Parathyroid adenoma (tissue), 2 donors: ENCODE results near the gene SDCBP2.

Experiments used
- H2AFZ ChIP-seq: fragments of 300-600 bp; sonication (generic); one replicate; pipeline ENCODE4 v1.7.0; 2017; ENCODE audit warnings: antibody characterized with exemption, mild to moderate bottlenecking
- H3K27ac ChIP-seq: fragments of 300-600 bp; sonication (generic); one replicate; pipeline ENCODE4 v1.7.0; 2017
- H3K27me3 ChIP-seq: fragments of 300-600 bp; sonication (generic); one replicate; pipeline ENCODE4 v1.7.0; 2017; ENCODE audit warnings: low read length; ENCODE audit not compliant: control insufficient read depth, insufficient read depth
- H3K36me3 ChIP-seq: fragments of 300-600 bp; sonication (generic); one replicate; pipeline ENCODE4 v1.7.0; 2017; ENCODE audit warnings: low read length; ENCODE audit not compliant: control insufficient read depth, insufficient read depth
- H3K4me1 ChIP-seq: fragments of 300-600 bp; sonication (generic); one replicate; pipeline ENCODE4 v1.7.0; 2017; ENCODE audit warnings: control low read depth
- H3K4me2 ChIP-seq: fragments of 300-600 bp; sonication (generic); one replicate; pipeline ENCODE4 v1.7.0; 2017; ENCODE audit warnings: low read length
- H3K4me3 ChIP-seq: fragments of 300-600 bp; sonication (generic); one replicate; pipeline ENCODE4 v1.7.0; 2017; ENCODE audit warnings: low read depth, low read length
- H3K79me2 ChIP-seq: fragments of 300-600 bp; sonication (generic); one replicate; pipeline ENCODE4 v1.7.0; 2017; ENCODE audit warnings: control low read depth
- H3K9ac ChIP-seq: fragments of 300-600 bp; sonication (generic); one replicate; pipeline ENCODE4 v1.7.0; 2017; ENCODE audit warnings: mild to moderate bottlenecking
- H3K9me3 ChIP-seq: fragments of 300-600 bp; sonication (generic); one replicate; pipeline ENCODE4 v1.7.0; 2017; ENCODE audit warnings: low read length; ENCODE audit not compliant: control insufficient read depth
- TF ChIP-seq, protein P1 (sequence below): fragments of 300-600 bp; sonication (generic); IDR thresholded peaks from one replicate; pipeline ENCODE4 v1.7.0; 2017; ENCODE audit warnings: antibody characterized with exemption, mild to moderate bottlenecking
- donor health status: primary hyperparathyroidism.

The SDCBP2 gene

DNA sequence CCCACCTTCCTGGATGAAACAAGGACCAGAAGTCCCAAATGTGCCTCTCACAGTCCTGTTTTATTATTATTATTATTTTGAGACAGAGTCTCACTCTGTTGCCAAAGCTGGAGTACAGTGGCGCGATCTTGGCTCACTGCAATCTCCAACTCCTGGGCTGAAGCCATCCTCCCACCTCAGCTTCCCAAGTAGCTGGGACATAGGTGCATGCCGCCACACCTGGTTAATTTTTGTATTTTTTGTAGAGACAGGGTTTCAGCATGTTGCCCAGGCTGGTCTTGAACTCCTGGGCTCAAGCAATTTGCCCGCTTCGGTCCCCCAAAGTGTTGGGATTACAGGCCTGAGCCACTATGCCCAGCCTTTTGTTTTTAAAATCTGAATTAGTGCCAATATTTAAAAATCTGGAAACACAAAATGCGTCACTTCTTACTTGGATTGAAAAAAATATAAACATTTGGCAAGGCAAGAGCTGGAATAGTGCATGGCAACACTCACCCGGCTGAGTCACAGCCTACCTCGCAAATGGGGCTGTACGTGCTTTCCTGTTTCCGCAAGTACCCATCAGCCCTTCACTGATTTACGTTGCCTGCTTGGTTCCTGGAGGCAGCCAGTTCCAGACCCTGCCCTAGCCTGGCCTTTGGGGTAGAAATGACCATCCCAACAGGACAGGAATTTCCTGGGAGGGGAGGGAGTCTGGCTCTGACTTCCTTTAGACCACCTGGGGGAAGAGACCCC is 6.3 kb downstream of the SDCBP2 start:
- no peak overlapping the region for H3K9ac ChIP-seq
- H2AFZ ChIP-seq = no peak overlapping the region
- no peak overlapping the region for H3K4me3 ChIP-seq
- TF ChIP-seq, protein P1, sequence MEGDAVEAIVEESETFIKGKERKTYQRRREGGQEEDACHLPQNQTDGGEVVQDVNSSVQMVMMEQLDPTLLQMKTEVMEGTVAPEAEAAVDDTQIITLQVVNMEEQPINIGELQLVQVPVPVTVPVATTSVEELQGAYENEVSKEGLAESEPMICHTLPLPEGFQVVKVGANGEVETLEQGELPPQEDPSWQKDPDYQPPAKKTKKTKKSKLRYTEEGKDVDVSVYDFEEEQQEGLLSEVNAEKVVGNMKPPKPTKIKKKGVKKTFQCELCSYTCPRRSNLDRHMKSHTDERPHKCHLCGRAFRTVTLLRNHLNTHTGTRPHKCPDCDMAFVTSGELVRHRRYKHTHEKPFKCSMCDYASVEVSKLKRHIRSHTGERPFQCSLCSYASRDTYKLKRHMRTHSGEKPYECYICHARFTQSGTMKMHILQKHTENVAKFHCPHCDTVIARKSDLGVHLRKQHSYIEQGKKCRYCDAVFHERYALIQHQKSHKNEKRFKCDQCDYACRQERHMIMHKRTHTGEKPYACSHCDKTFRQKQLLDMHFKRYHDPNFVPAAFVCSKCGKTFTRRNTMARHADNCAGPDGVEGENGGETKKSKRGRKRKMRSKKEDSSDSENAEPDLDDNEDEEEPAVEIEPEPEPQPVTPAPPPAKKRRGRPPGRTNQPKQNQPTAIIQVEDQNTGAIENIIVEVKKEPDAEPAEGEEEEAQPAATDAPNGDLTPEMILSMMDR = no peak
- no peak overlapping the region for H3K4me2 ChIP-seq
- peaks cover 12% of the 10 kb centered on the region for H3K4me1 ChIP-seq
- H3K27ac ChIP-seq = peak overlapping the region; percentile 63
- peaks cover 6% of the 10 kb centered on the region for H3K79me2 ChIP-seq
- H3K36me3 ChIP-seq = no peaks in the 10 kb centered on the region
- H3K27me3 ChIP-seq = no peaks in the 10 kb centered on the region
- H3K9me3 ChIP-seq = no peaks in the 10 kb centered on the region

DNA sequence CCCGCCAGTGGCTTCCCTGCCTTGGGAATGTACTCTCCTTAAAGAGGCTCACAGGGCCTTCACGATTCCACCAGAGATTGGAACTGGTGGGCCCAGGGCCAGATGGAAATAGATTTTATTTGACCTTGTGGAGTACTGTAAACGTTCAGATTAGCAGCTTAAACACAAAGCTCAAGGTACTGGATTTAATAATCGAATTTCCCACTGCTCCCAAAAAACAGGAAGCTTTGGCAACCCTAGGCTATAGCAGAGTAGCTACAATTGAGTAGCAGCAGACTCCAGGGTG is 7.3 kb downstream of the SDCBP2 start:
- H3K79me2 ChIP-seq = peaks cover 3% of the 10 kb centered on the region
- peak overlapping the region; percentile 63 for H3K27ac ChIP-seq
- H3K4me1 ChIP-seq = peaks cover 8% of the 10 kb centered on the region

DNA sequence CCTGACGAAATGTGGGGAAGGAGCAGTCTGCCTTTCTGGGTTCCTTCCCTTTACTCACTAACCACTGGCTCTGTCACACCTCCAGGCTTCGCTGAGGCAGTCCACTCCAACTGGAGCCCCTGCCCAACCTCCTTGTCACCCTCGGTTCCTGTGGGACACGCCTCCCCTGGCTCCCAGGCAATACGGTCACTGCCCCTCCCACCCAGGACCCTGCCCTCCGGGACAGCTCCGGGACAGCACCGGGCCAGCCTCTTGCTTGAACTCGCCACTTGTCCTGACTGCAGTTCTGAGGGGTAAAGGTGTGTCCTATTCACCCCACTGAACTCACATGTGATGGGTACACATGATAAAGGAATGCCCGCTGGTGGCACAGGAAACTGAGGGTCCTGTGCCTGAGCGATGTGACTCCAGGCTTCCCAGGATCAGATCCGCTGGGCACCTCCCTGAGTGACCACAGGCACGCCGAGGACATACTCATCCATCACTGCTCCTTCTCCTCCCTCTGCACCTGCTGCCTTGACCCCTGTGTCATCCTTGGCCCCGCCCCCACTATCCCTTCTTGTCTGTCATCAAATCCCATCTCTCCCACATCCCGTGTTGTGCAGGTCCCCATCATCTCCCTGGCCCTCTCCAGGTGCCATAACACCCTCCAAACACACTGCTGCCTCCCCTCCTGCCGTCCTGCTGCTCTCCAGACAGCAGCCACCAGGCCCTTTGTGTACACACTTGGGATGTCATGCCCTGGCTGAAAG is 7.9 kb downstream of the SDCBP2 start:
- no peaks in the 10 kb centered on the region for H3K27me3 ChIP-seq
- no peaks in the 10 kb centered on the region for H3K79me2 ChIP-seq
- H3K4me3 ChIP-seq = no peak overlapping the region
- no peak overlapping the region for H2AFZ ChIP-seq
- H3K9me3 ChIP-seq = no peaks in the 10 kb centered on the region
- no peak overlapping the region for H3K9ac ChIP-seq
- H3K27ac ChIP-seq = no peak overlapping the region
- H3K4me2 ChIP-seq = no peak overlapping the region
- TF ChIP-seq, protein P1 = no peak
- no peaks in the 10 kb centered on the region for H3K36me3 ChIP-seq
- H3K4me1 ChIP-seq = peaks cover 3% of the 10 kb centered on the region

More for the DNA sequence above, 7.3 kb downstream of the SDCBP2 start:
- Histone ChIP-seq H3K4me3 (no peak overlapping the region), H3K4me2 (no peak overlapping the region), H3K27me3 (no peaks in the 10 kb centered on the region), H3K36me3 (no peaks in the 10 kb centered on the region), H3K9ac (no peak overlapping the region), H3K9me3 (no peaks in the 10 kb centered on the region), H2AFZ (no peak overlapping the region)
- TF ChIP-seq, protein P1 = no peak

DNA sequence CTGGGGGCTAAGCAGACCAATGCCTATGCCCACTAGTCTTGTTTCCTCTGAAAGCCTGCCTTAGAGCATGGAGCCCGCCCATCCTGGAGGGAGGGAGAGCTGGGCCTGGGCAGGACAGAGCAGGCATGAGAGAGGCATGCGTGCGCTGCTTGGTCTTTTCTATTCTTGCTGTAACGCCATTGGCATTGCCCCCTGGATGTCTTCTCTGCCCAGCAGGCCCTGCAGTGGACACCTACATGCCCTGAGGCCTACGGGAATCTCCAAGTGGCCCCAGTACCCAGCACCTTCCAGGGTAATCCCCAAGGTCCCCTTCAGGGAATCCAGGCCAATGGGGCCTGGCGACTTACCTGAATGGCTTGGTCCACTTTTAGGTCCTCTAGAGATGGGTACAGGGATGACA is 8.9 kb downstream of the SDCBP2 start:
- TF ChIP-seq, protein P1 = no peak
- H3K27me3 ChIP-seq = no peaks in the 10 kb centered on the region
- H3K9ac ChIP-seq = no peak overlapping the region
- no peaks in the 10 kb centered on the region for H3K36me3 ChIP-seq
- no peaks in the 10 kb centered on the region for H3K9me3 ChIP-seq
- H3K79me2 ChIP-seq = no peaks in the 10 kb centered on the region
- H3K27ac ChIP-seq = no peak overlapping the region
- peaks cover 3% of the 10 kb centered on the region for H3K4me1 ChIP-seq
- H3K4me2 ChIP-seq = no peak overlapping the region
- H3K4me3 ChIP-seq = no peak overlapping the region
- no peak overlapping the region for H2AFZ ChIP-seq
